ENCODE results near the gene SLC25A31.

SLC25A31 gene

GRCh38 chr4:127709456-127709855 lies 20.7 kb upstream of the SLC25A31 start:
- in situ Hi-C loops (cut with MboI; ENCODE audit: low sequenced_read_pairs, unreplicated experiment): no loop called here
- no peak for DNase-seq (ENCODE audit: low spot score)
- TF ChIP-seq CTCF (IDR thresholded peaks at IDR 0.05; ENCODE audit: borderline replicate concordance, control extremely low read depth, extremely low read depth, insufficient read depth, missing control alignments): no peak

DNA sequence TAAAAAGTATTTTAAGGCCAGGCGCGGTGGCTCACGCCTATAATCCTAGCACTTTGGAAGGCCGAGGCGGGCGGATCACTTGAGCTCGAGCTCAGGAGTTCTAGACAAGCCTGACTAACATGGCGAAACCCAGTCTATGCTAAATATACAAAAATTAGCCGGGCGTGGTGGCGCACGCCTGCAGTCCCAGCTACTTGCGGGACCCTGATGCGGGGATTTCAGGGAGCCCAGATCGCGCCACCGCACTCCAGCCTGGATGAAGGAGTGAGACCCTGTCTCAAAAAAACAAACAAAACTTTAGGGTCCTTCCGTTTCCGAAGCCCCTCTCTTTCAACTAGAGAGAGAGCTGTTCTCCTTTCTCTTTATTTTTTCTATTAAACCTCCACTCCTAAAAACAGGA lies 1.2 kb downstream of the SLC25A31 start:
- in situ Hi-C loops (cut with MboI; ENCODE audit: low sequenced_read_pairs, unreplicated experiment): loop anchor here (10.0 kb wide), 1 partner anchor 117 kb away; no protein-coding TSS in a partner anchor
- DNase-seq (ENCODE audit: low spot score): no peak
- TF ChIP-seq CTCF (IDR thresholded peaks at IDR 0.05; ENCODE audit: borderline replicate concordance, control extremely low read depth, extremely low read depth, insufficient read depth, missing control alignments): no peak

DNA sequence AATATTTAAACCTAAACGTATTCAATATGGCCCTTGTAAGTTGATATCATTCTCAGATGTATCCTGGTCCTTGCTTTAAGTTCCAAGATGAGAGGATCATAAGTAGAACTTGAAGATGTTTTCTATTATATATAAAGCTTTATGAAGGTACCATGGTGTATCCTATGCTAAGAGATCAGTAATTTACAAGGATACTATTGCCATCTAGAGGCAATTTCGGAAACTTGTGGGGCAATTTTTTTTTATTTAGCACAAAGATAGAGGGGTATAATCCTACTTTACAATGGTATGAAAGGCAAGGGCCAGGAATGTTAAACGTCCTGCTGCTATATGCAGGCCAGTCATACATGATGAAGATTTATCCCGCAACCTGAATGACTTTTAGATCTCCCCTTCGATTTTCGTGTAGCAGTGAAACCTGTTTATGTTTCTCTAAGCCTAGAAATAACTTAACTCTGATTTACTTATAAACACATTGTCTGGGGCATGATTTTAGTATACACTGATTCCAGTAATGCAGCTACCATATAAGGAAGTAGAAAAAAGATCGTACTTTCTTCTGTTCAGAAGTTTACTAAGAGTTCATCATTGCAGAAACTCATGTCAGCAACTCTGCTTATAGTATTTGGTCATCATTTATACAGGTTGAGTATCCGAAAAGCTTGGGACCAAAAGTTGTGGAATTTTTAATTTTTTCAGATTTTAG lies 2.6 kb downstream of the SLC25A31 start:
- in situ Hi-C loops (cut with MboI; ENCODE audit: low sequenced_read_pairs, unreplicated experiment): loop anchor here (10.0 kb wide), 1 partner anchor 118 kb away; no protein-coding TSS in a partner anchor
- peak; percentile 37 for TF ChIP-seq CTCF (IDR thresholded peaks at IDR 0.05; ENCODE audit: borderline replicate concordance, control extremely low read depth, extremely low read depth, insufficient read depth, missing control alignments)
- peak; percentile 65 for DNase-seq (ENCODE audit: low spot score)

GRCh38 chr4:127734976-127735375 lies 4.8 kb downstream of the SLC25A31 start:
- no peak for TF ChIP-seq CTCF (IDR thresholded peaks at IDR 0.05; ENCODE audit: borderline replicate concordance, control extremely low read depth, extremely low read depth, insufficient read depth, missing control alignments)
- DNase-seq (ENCODE audit: low spot score): no peak
- in situ Hi-C loops (cut with MboI; ENCODE audit: low sequenced_read_pairs, unreplicated experiment): loop anchor here (10.0 kb wide), 1 partner anchor 120 kb away; no protein-coding TSS in a partner anchor

DNA sequence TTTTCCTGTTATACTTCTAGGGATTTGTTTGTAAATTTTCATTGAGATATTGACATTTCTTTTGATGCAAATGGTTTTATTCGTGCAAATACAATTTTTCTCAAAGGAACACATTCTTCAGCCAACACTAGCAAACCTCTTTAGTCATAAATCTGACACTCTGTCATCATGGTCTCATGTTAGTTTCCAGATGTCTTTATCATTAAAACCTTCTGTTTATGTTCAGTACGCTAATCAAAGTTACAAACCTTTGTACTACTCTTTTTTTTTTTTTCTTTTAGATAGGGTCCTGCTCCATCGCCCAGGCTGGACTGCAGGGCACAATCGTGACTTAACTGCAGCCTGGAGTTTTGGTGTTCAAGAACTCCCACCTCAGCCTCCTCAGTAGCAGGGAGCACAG lies 7.1 kb downstream of the SLC25A31 start:
- in situ Hi-C loops (cut with MboI; ENCODE audit: low sequenced_read_pairs, unreplicated experiment): loop anchor here (10.0 kb wide), 1 partner anchor 122 kb away; no protein-coding TSS in a partner anchor
- no peak for TF ChIP-seq CTCF (IDR thresholded peaks at IDR 0.05; ENCODE audit: borderline replicate concordance, control extremely low read depth, extremely low read depth, insufficient read depth, missing control alignments)
- DNase-seq (ENCODE audit: low spot score): no peak

DNA sequence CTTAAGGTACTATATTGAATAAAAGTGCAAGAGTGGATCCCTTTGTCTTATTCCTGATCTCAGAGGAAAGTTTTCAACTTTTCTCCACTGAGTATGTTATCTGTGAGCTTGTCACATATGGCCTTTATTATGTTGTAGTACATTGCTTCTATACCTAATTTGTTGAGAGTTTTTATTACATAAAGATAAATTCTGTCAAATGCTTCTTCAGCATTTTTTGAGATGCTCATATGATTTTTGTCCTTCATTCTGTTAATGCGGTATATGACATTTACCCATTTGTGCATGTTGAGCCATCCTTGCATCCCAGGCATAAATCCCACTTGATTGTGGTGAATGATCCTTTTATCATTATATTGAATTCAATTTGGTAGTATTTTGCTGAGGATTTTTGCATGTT lies 11.0 kb downstream of the SLC25A31 start:
- no peak for TF ChIP-seq CTCF (IDR thresholded peaks at IDR 0.05; ENCODE audit: borderline replicate concordance, control extremely low read depth, extremely low read depth, insufficient read depth, missing control alignments)
- no peak for DNase-seq (ENCODE audit: low spot score)
- in situ Hi-C loops (cut with MboI; ENCODE audit: low sequenced_read_pairs, unreplicated experiment): no loop called here

Measured in GM13976 (cell line).